ENCODE measurements around the gene DEPDC4.
A peak's percentile ranks its signal among the peaks of the same experiment; 100 is the strongest.

GRCh38 chr12:100200463-100201181, 66.3 kb downstream of the DEPDC4 start, which contains the start of gene ACTR6:
- TF ChIP-seq EZH2 (IDR thresholded peaks at IDR 0.05) (no peak), POLR2AphosphoS5 (IDR thresholded peaks at IDR 0.05; ENCODE audit: borderline replicate concordance, low read depth, low read length) (peak; percentile 95), FOXP2 (optimal IDR thresholded peaks at IDR 0.05; ENCODE audit: control extremely low read depth, extremely low read length, insufficient read depth) (no peak)

Measured in SK-N-MC (cell line).